ENCODE results near the gene C1QB. TPM values are rescaled to one million over a fixed set of nuclear protein-coding genes. Genes with fewer than 3 reads are reported as not detected.

Gene C1QB
- total and polyA plus RNA-seq, 9 of the 15 experiments (the other 6 are each of a cell fraction or from before 2014, with no cell fraction given): 0.55 TPM; not detected in 8

- no peak overlapping the region for H3K4me2 ChIP-seq (ENCODE audit: insufficient read depth, low read length)
- H3K79me2 ChIP-seq (ENCODE audit: control insufficient read depth, insufficient read depth, low read length): no peaks in the 10 kb centered on the region
- peaks cover 0 to 9% of the 10 kb centered on the region in 2 experiments; a peak in 1 of 5 replicates for H3K4me1 ChIP-seq (replicated peaks in 1 of 2; ENCODE audit: control insufficient read depth in 2 of 2, insufficient read depth in 2 of 2, low read length in 2 of 2)
- CTCF ChIA-PET (ENCODE audit: low intra/inter-chr PET ratio): interaction anchor here (0.8 to 1.9 kb wide), 5 partner anchors 183 to 256 kb away, joined by 3 to 22 read pairs (median 4); no protein-coding TSS in a partner anchor
- H3K9me3 ChIP-seq (replicated peaks; ENCODE audit: control insufficient read depth, insufficient read depth, low read depth, low read length): no peaks in the 10 kb centered on the region; the same call in 1 of the 2 replicates
- H3K36me3 ChIP-seq (ENCODE audit: control insufficient read depth, insufficient read depth, low read length): no peaks in the 10 kb centered on the region
- WGBS (ENCODE audit: insufficient coverage, low coverage, missing lambda C conversion rate): 6% methylated on average over 16 of the region's 17 CpGs
- POLR2A ChIA-PET: interaction anchor here (1.5 kb wide), 1 partner anchor 17 kb away, joined by 3 read pairs; no protein-coding TSS in a partner anchor
- peaks cover 8 to 47% of the 10 kb centered on the region in 2 experiments; a peak in 4 of 5 replicates for H3K27me3 ChIP-seq (ENCODE audit: control insufficient read depth in 2 of 2, insufficient read depth in 2 of 2, low read length in 2 of 2)
- no TSS peak for BruUV-seq (replicated peaks)
- ATAC-seq: peak; percentile 81
- no peak overlapping the region for H3K27ac ChIP-seq (ENCODE audit: extremely low read depth, low read depth, low read length)
- no peak overlapping the region for H3K4me3 ChIP-seq
- in situ Hi-C loops (cut with MboI): no loop called here
- no peak overlapping the region for H3K9ac ChIP-seq (ENCODE audit: insufficient read depth in 1 of 2, low read depth in 2 of 2, low read length in 2 of 2)
- intact Hi-C loops (cut with micrococcal nuclease): loop anchor here (1.0 kb wide), 2 partner anchors 189 to 257 kb away; no protein-coding TSS in a partner anchor
- DNase-seq (ENCODE audit: extremely low read depth in 1 of 4, low spot score in 3 of 4): peak; percentile 57 to 70 (median 66)
- H3K9me1 ChIP-seq (ENCODE audit: control insufficient read depth, insufficient read depth, low read length): no peaks in the 10 kb centered on the region
- H4K20me1 ChIP-seq (replicated peaks; ENCODE audit: control insufficient read depth, insufficient read depth, low read length): no peaks in the 10 kb centered on the region; the same call in none of the 2 replicates
- no peak overlapping the region for H2AFZ ChIP-seq (ENCODE audit: low read depth, low read length)
- peak; percentile 65 for FAIRE-seq
- TF ChIP-seq HMG20A (CRISPR knock-in tag; conservative IDR thresholded peaks at IDR 0.05) (no peak), GATA2 (CRISPR knock-in tag; IDR thresholded peaks at IDR 0.05) (peak; percentile 26; the same call in 1 of the 2 replicates), RAD21 (CRISPR knock-in tag; conservative IDR thresholded peaks at IDR 0.05 in 1 of 2, IDR thresholded peaks at IDR 0.05 in 1 of 2) (peak; percentile 57 to 84), LCOR (CRISPR knock-in tag; IDR thresholded peaks at IDR 0.05) (no peak), CTCF (IDR thresholded peaks at IDR 0.05 in 2 of 3, conservative IDR thresholded peaks at IDR 0.05 in 1 of 3; ENCODE audit: insufficient read depth in 2 of 3, low read depth in 1 of 3, low read length in 3 of 3) (peak; percentile 68 to 81 (median 72)), MEF2A (IDR thresholded peaks at IDR 0.05; ENCODE audit: control insufficient read depth, low read depth, low read length) (no peak), SMC3 (conservative IDR thresholded peaks at IDR 0.05; ENCODE audit: insufficient read depth, low read depth, low read length) (peak; percentile 74), ZFP36 (IDR thresholded peaks at IDR 0.05; ENCODE audit: low read depth, low read length, partially characterized antibody) (peak; percentile 10), RFX1 (IDR thresholded peaks at IDR 0.05) (peak; percentile 90), RBM25 (IDR thresholded peaks at IDR 0.05; ENCODE audit: low read depth, low read length, severe bottlenecking) (peak; percentile 77)
Measured at GRCh38 chr1:22673486-22674409, 20.7 kb downstream of the C1QB start.

Measured in K562 (cell line).